Common myeloid progenitor, CD34-positive (primary cell): ENCODE results near the gene PGF.

Source experiments
- CTCF ChIA-PET: fragments of 350-600 bp; sonication (Branson Sonifier 250); formaldehyde crosslinking; loops from one replicate; lab custom pipeline; 2021; ENCODE audit warnings: antibody characterized with exemption; lab: Charles Lee
- POLR2A ChIA-PET: fragments of 350-600 bp; sonication (Branson Sonifier 250); formaldehyde crosslinking; loops from one replicate; lab custom pipeline; 2021; ENCODE audit warnings: antibody characterized with exemption; lab: Charles Lee
- DNase-seq, 3 donors: peaks; one replicate each; pipeline versions ENCODE4 v3.0.0 to v3.0.0-alpha.2; 2013
- H3K27ac ChIP-seq, 2 experiments: 1 replicate in 1 of 2; 2 replicates in 1 of 2; pipeline ENCODE4 v1.7.0; 2013; ENCODE audit warnings: inconsistent platforms in 2 of 2, low read length in 2 of 2, mild to moderate bottlenecking in 2 of 2, low read depth in 1 of 2, moderate library complexity in 1 of 2; ENCODE audit not compliant: severe bottlenecking in 2 of 2, insufficient read depth in 1 of 2, poor library complexity in 1 of 2
- H3K27me3 ChIP-seq, 5 experiments: replicated peaks in 2 of 5; 1 replicate in 3 of 5; 2 replicates in 2 of 5; pipeline versions ENCODE4 v1.6.1 to v1.7.0; 2013; ENCODE audit warnings: low read length in 4 of 5, mild to moderate bottlenecking in 2 of 5, moderate library complexity in 2 of 5, inconsistent platforms in 1 of 5; ENCODE audit not compliant: insufficient read depth in 5 of 5, control insufficient read depth in 4 of 5
- H3K36me3 ChIP-seq, 4 experiments: 1 replicate in 2 of 4; 2 replicates in 2 of 4; pipeline versions ENCODE4 v1.6.1 to v1.7.0; 2013; ENCODE audit warnings: low read length in 3 of 4, control low read depth in 1 of 4, mild to moderate bottlenecking in 1 of 4; ENCODE audit not compliant: control insufficient read depth in 4 of 4, insufficient read depth in 4 of 4
- H3K4me1 ChIP-seq, 4 experiments: 1 replicate in 3 of 4; 2 replicates in 1 of 4; pipeline versions ENCODE4 v1.6.1 to v1.7.1; 2013; ENCODE audit warnings: low read length in 3 of 4, mild to moderate bottlenecking in 3 of 4, control low read depth in 1 of 4, inconsistent platforms in 1 of 4, moderate library complexity in 1 of 4; ENCODE audit not compliant: control insufficient read depth in 4 of 4, insufficient read depth in 4 of 4; ENCODE audit errors: control extremely low read depth in 1 of 4
- H3K4me3 ChIP-seq, 7 experiments: 1 replicate in 4 of 7; 2 replicates in 3 of 7; pipeline versions ENCODE4 v1.5.1 to v1.7.0; 2013; ENCODE audit warnings: mild to moderate bottlenecking in 7 of 7, low read length in 6 of 7, moderate library complexity in 6 of 7, inconsistent platforms in 2 of 7, low read depth in 2 of 7, control low read depth in 1 of 7; ENCODE audit not compliant: insufficient read depth in 4 of 7, control insufficient read depth in 1 of 7; ENCODE audit errors: extremely low read depth in 1 of 7
- H3K9me3 ChIP-seq, 5 experiments: 1 replicate in 4 of 5; 2 replicates in 1 of 5; pipeline versions ENCODE4 v1.6.1 to v1.7.1; 2013; ENCODE audit warnings: low read length in 4 of 5, mild to moderate bottlenecking in 2 of 5, inconsistent platforms in 1 of 5, low read depth in 1 of 5, moderate library complexity in 1 of 5; ENCODE audit not compliant: control insufficient read depth in 4 of 5, insufficient read depth in 2 of 5; ENCODE audit errors: control extremely low read depth in 1 of 5
- WGBS: methylation state at CpG from one replicate; pipeline ENCODE4 v1.1.5; 2013; ENCODE audit not compliant: insufficient coverage; 5-methylcytosine and 5-hydroxymethylcytosine counted together

Gene PGF

GRCh38 chr14:74974364-74975058, 19.1 kb upstream of the PGF start:
- Histone ChIP-seq H3K27ac (no peak overlapping the region), H3K27me3 (no peaks in the 10 kb centered on the region), H3K36me3 (no peaks in the 10 kb centered on the region), H3K4me3 (no peak overlapping the region), H3K9me3 (no peaks in the 10 kb centered on the region), H3K4me1 (peaks cover 0 to 32% (median 15%) of the 10 kb centered on the region in 4 experiments)
- ChIA-PET CTCF (interaction anchor here (0.6 to 3.1 kb wide), 4 partner anchors 11 to 539 kb away, joined by 3 to 20 read pairs (median 3); no protein-coding TSS in a partner anchor), POLR2A (no interaction called here)
- WGBS, result 97% methylated on average over 15 of the region's 15 CpGs
- DNase-seq, result no peak

DNA sequence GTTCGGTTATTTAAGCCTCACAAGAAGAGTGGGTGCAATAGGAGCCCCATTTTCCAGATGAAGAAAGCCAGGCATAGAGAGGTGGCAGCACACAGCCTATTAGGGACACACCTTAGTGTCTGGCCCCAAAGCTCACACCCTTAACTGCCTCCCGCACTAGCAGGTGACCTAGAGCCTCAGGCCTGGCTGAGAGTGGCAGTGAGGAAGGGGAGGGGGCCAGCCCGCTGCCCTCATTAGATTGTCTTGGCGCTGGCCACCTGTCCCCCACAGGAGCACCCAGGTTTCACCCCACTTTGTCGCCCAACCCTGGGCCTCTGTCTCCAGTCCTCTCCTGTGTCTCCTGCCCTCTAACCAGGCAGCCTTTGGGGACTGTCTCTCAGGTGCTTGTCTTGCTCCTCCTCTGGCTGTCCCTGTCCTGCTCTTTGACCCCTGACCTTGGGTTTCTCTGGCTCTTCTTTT, 18.5 kb upstream of the PGF start:
- H3K36me3 ChIP-seq, result no peaks in the 10 kb centered on the region
- peaks cover 0 to 32% (median 15%) of the 10 kb centered on the region in 4 experiments for H3K4me1 ChIP-seq
- H3K4me3 ChIP-seq, result no peak overlapping the region
- no peaks in the 10 kb centered on the region for H3K27me3 ChIP-seq
- no peak overlapping the region for H3K27ac ChIP-seq
- CTCF ChIA-PET, result interaction anchor here (0.6 to 3.1 kb wide), 6 partner anchors 10 to 538 kb away, joined by 3 to 20 read pairs (median 3); partner anchors contain the start of gene PGF
- DNase-seq, result no peak
- POLR2A ChIA-PET, result no interaction called here
- WGBS, result 100% methylated on average over 3 of the region's 5 CpGs
- H3K9me3 ChIP-seq, result no peaks in the 10 kb centered on the region

DNA sequence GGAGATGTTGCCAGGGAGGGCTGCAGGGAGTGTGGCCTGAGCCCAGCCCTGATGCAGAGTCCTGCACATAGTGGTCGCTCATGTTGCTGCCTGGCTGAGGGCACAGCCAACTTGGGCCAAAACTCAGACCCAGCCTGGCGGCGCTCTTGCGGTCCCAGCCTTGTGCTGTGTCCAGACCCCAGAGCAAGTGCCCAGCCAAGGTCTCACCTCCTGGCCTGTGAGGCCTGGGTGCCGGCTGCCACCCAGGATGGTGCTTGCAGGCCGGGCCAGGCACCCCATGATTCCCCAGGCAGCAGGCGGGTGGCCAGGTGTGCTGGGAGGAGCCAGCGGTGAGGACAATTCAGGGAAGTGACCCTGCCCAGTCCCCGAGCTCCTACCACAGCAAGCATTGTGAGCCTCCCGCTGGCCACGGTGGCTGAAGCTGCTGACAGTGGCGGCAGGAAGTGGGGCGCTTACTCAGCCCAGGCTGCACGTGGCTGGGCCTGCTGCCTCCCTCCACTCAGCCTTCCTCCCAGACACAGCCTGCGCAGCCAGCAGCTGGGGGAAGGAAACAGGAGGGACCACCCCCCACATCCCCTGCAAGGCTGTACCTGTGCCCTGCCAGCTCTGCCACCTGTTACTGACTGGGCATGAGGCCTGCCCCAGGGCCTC, 17.7 kb upstream of the PGF start:
- Histone ChIP-seq H3K4me1 (peaks cover 0 to 32% (median 15%) of the 10 kb centered on the region in 4 experiments), H3K27ac (no peak overlapping the region), H3K4me3 (no peak overlapping the region), H3K36me3 (no peaks in the 10 kb centered on the region), H3K9me3 (no peaks in the 10 kb centered on the region), H3K27me3 (no peaks in the 10 kb centered on the region)
- ChIA-PET POLR2A (no interaction called here), CTCF (interaction anchor here (0.8 to 3.1 kb wide), 5 partner anchors 9 to 112 kb away, joined by 3 to 20 read pairs (median 3); partner anchors contain the start of gene PGF)
- WGBS, result 52% methylated on average over 15 of the region's 15 CpGs
- DNase-seq, result peak; percentile 30 to 87 (median 80)

DNA sequence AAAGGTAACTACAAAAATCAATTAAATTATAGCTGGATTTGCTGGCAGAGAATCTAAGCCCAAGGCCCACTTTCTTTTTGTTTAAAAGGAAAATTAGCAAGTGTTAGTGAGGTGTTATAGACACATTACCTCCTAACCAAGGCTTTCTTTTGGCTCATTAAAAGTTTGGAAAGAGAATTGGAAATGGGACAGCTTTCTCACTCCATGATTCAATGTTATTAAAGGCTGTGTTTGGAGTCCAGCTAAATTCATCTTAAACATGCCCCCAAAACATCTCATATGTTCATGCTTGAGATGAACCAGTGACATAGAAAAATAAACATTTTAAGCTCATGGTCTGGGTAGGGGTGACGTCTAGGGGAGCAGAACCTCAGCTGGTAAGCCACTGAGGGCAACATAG, 13.4 kb upstream of the PGF start:
- no peaks in the 10 kb centered on the region for H3K9me3 ChIP-seq
- no peaks in the 10 kb centered on the region for H3K27me3 ChIP-seq
- H3K36me3 ChIP-seq, result no peaks in the 10 kb centered on the region
- CTCF ChIA-PET, result interaction anchor here (0.8 to 2.0 kb wide), 7 partner anchors 13 to 120 kb away, joined by 3 to 7 read pairs (median 3); no protein-coding TSS in a partner anchor
- peaks cover 0 to 18% (median 12%) of the 10 kb centered on the region in 4 experiments for H3K4me1 ChIP-seq
- H3K27ac ChIP-seq, result no peak overlapping the region
- POLR2A ChIA-PET, result no interaction called here
- H3K4me3 ChIP-seq, result no peak overlapping the region
- no peak for DNase-seq
- WGBS, result 93% methylated on average over 1 of the region's 1 CpG

DNA sequence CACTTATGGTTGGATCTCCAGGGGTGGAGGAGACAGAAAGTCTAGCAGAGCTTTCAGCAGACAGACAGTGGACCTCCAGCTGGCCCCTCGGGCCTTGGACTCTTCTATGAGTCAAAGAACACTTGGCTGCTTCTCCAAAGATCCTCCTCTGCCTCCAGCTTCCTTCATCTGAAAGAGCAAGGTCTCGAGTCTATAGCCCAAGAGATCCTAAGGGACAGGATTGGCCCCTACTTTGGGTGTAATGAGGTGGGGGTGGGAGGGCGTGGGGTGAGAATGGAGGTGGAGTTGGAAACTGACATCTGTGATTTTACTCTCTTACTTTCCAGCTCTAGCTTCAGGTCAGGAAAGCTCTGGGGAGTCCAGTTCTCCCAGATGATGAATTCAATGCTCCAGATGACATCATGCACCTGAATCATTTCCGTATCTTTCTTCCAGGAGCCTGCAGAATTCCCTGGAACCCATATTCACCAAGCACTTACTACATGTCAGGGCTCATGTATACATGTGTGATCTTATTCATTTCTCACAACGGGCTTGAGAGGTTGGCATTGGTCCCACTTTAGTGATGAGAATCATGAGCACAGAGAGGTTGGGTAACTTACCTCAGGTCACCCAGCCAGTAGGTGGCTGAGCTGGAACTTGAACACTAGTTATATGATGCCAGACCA, 10.2 kb upstream of the PGF start:
- no peak for DNase-seq
- no peak overlapping the region for H3K4me3 ChIP-seq
- H3K36me3 ChIP-seq, result no peaks in the 10 kb centered on the region
- no peaks in the 10 kb centered on the region for H3K27me3 ChIP-seq
- peaks cover 4 to 25% (median 13%) of the 10 kb centered on the region in 4 experiments for H3K4me1 ChIP-seq
- H3K27ac ChIP-seq, result no peak overlapping the region
- WGBS, result 100% methylated on average over 3 of the region's 5 CpGs
- ChIA-PET CTCF (interaction anchor here (0.8 to 2.8 kb wide), 6 partner anchors 10 to 36 kb away, joined by 3 to 12 read pairs (median 6); partner anchors contain the start of gene PGF), POLR2A (no interaction called here)
- H3K9me3 ChIP-seq, result no peaks in the 10 kb centered on the region

GRCh38 chr14:74964787-74965485, 9.5 kb upstream of the PGF start:
- Histone ChIP-seq H3K4me1 (peaks cover 4 to 25% (median 13%) of the 10 kb centered on the region in 4 experiments), H3K27me3 (no peaks in the 10 kb centered on the region), H3K27ac (no peak overlapping the region), H3K36me3 (no peaks in the 10 kb centered on the region), H3K9me3 (no peaks in the 10 kb centered on the region), H3K4me3 (no peak overlapping the region)
- 75% methylated on average over 1 of the region's 4 CpGs for WGBS
- POLR2A ChIA-PET, result no interaction called here
- DNase-seq, result peak in 1 of 3 donors; percentile 26
- CTCF ChIA-PET, result interaction anchor here (0.8 to 2.8 kb wide), 11 partner anchors 8 to 60 kb away, joined by 3 to 12 read pairs (median 4); partner anchors contain the start of genes EIF2B2 and PGF
